Inflammatory macrophage treated with lipopolysaccharide for 4 hours (primary cell): ENCODE results near the gene C16orf92.
A peak's percentile ranks its signal among the peaks of the same experiment; 100 is the strongest.

Experiments used
- DNase-seq: peaks from one replicate; pipeline ENCODE4 v3.0.0-alpha.2; 2020

Gene C16orf92, protein sequence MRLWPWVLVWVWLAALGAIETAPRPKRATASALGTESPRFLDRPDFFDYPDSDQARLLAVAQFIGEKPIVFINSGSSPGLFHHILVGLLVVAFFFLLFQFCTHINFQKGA

DNA sequence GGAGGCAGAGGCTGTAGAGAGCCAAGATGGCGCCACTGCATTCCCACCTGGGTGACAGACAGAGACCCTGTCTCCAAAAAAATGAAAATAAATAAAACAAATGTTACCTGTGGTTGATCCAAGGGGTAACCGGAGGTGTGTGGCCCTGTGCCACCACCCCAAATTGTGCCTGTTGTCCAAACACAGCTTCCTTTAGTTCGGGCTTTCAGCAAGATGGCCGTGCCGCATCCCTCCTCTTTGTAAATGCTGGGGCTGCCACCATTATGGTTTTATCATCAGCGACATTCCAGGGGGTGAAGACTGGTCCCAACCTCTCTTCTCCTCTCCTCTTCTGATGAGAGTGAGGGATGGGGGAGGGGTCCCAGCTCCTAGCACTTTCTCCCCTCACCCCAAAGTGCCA lies at the start of gene C16orf92:
TSS of gene C16orf92 (plus strand) at position 312 of the 400 bp plus-strand sequence. CDS start 143 bp downstream, outside the sequence.
- no peak for DNase-seq

DNA sequence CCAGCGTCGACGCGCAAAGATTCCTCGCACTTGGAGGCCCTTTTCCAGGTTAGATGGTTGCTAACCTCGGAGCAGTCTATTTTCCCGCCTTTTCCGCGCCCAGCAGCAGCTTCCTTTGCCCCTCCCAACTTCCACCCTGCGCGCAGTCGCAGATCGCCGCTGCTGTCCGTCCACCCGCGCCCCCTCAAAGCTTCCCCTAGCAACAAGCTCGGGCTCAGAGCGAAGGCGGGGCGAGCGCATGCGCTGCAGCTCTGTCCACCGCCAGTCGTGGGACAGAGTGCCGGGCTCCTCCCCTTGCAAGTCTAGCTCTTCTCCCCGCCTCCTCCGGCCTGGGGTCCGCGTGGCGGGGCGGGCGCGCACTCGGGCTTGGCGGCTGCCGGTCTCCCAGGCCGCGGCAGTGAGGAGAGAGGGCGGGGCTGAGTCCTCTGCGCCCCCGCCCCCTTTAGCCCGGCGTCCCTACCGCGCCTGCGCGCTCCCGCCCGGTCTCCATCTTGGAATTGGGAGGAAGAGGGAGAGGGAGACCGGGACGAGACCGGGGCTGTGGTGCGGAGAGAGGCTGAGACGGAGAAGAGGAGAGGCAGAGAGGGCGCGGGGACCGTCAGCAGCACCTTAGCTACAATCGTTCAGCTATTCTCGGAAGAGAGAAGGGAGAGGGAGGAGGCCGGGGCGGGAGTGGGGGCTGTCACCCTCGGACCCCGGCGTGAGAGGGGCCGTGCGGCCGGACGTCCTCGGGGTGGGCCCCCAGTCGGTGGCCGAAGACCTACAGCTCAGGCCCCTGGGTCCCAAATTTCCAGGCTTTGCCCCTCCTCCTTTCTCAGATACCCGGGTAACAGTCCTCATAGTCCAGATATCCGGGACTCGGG lies 49.4 kb upstream of the C16orf92 start, which contains the start of gene TAOK2:
TSS of gene TAOK2 (plus strand) at position 485 of the 863 bp plus-strand sequence. CDS start 3,905 bp downstream, outside the sequence.
- peak; percentile 99 for DNase-seq

DNA sequence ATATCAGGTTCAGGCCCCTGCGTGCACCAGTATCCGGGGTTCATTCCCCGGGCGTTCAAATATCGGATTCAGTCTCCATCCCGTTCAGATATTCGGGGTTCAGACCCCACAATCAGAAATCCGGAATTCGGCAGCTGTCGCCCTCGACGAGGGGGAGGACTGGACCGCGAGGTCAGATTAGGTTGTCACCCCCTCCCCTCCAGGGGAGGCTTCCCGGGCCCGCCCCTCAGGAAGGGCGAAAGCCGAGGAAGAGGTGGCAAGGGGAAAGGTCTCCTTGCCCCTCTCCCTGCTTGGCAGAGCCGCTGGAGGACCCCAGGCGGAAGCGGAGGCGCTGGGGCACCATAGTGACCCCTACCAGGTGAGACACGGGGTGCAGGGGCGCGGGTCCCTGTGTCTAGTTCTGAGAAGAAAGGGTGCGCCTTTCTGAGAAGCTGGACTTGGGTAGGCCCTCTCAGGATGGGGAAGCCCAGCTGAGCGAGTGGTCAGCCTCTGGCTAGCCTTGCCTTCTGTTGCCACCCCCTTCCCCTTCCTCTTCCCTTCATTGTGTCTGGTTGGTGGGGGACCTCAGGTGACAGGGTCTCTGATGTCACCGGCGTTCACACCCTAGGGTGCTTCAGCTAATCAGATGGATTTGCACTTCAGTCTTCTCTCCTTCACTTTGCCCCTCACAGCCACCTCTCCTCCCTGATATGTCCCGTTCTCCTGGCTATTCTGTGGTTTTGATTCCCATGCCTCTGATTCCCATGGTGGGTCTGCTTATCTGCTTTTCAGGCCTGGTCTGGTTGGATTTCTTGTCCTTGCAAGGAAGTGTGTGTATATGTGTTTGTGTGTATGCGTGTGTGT lies 48.5 kb upstream of the C16orf92 start:
- DNase-seq = peak; percentile 73

DNA sequence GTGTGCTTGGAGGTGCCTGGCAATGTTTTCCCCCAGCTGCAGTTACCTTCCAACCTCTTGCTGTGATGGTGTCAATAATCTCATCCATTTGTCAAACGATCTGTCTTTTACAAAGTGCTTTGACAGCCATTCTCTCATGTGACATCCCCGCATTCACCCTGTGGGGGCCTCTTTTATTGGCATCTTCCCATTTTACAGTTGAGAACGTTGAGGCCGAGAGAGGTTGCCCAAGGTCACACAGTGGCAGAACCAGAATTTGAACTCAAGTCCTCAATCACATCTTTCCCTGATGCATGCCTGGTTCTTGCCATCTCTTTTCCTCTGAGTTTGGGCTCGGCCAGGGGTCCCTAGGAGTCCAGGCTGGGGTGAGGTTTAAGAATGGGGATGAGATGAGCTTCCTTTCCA lies 47.9 kb upstream of the C16orf92 start:
- DNase-seq = no peak

DNA sequence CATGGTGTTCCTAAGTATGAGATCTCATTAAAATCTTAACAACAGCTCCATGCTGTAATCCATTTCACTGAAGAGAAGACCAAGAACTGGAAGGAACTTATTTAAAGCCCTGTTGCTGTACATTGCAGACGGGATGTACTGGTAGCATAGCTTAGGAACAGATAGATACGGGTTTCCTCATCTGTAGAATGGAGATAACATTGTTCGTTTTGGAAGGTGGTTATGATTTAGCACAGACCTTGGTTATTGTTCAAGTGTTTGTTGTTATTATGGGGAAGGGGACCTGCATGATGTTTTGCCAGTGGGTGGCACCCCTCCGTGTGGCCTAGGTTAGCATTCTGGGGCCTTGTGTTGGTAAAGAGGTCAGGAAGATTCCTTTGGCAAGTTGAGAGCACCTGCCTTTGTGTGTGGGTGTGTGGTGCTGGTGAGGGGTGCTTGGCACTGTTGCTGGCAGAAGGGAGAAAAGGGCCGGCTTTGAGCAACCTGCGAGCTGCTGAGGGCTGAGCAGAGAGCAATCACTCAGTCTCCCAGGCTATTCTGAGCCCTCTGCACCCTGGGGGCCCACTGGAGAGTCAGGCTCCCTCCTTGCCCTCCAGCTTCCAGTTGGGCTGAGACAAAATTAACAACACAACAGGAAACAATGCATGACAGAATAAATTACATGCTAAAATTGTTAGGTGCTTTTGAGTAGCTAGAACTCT lies 47.0 kb upstream of the C16orf92 start:
- DNase-seq = no peak

DNA sequence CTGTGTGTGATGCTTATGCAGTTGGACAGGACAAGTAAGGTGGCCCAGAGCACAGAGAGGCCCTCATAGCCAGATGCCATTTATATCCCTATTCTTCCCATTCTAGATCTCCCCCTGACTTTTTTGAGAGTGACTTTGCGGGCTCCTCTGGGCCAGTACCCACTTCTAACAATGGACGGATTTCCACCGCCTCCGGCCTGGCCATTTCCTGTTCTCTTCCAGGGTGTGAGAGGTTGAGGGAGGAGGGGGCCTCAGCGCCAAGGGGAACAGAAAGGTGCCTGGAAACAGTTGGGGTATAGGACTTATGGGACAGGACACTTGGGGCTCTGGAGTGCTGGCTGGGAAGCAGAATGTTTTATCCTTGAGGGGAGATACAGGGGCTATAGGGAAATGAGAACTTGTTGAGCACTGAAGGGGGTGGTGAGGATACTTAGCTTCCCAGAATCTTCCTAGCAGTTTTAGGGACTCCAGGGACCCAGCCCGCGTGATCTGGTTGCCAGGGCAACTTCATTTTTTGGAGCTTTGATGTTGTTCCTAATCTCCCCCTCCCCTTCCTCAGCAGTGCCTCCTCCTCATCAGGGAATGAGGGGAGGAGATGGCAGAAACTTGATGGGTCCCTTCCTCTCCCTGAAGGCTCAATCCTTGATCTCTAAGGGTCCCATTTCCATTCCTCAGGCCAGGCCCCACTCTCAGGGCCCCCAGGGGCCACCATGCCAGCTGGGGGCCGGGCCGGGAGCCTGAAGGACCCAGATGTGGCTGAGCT lies 45.8 kb upstream of the C16orf92 start:
- no peak for DNase-seq

DNA sequence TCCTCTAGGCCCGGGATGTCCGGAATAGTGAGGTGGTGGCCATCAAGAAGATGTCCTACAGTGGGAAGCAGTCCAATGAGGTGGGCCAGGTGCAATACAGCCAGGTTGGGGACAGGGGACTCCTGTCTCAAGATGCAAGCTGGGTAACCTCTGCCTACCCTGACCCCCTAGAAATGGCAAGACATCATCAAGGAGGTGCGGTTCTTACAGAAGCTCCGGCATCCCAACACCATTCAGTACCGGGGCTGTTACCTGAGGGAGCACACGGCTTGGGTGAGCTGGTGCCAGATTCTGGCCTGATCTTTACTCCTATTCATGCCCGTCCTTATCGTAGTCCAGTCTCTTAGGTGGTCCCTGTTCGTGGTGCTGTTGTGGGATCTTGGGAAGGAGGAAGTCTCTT lies 44.9 kb upstream of the C16orf92 start:
- no peak for DNase-seq

DNA sequence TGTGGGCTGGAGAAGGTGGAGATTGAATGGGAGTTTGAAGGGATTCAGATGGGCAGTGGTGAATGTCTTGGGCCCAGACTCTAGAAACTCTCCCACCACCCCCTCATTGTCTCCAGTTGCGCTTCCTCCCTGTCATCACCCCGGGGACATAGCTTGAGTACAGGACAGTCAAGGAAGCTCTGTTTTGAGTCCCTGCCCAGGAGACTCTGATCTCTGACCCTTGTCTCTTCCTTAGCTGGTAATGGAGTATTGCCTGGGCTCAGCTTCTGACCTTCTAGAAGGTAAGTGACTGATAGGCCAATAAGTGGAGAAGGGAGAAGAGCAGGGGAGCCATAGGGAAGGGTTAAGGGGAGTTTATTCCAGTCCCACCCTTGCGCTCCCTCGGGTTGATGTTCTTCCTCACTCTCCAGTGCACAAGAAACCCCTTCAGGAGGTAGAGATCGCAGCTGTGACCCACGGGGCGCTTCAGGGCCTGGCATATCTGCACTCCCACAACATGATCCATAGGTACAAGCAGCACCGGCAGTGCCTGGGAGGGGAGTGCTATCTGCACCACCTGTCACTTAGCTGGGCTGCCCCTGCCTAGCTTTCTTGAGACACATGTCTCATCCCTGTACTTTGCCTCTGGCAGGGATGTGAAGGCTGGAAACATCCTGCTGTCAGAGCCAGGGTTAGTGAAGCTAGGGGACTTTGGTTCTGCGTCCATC lies 44.3 kb upstream of the C16orf92 start:
- DNase-seq = no peak

DNA sequence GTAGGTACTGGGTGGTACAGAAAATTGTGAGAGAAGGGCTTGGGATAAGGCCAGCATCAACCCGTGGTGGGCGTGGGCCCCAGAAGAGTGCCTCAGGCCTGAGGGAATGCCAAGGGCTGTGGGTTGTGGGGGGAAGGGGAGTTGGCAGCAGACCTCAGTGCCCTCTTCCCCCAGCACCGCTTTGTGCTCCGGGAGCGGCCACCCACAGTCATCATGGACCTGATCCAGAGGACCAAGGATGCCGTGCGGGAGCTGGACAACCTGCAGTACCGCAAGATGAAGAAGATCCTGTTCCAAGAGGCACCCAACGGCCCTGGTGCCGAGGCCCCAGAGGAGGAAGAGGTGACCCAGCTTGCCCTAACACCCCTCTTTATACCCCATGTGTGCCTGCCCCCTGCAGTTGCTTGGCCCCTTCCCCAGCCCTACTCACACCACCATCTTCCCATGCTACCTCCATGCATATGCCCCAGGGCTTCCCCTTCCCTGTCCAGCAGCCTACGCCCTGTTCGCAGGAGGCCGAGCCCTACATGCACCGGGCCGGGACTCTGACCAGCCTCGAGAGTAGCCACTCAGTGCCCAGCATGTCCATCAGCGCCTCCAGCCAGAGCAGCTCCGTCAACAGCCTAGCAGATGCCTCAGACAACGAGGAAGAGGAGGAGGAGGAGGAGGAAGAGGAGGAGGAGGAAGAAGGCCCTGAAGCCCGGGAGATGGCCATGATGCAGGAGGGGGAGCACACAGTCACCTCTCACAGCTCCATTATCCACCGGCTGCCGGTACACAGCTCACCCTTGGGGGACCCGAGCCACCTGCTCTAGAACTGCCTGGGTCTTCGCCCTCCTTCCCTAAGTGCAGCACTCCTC lies 40.2 kb upstream of the C16orf92 start:
- DNase-seq = no peak

DNA sequence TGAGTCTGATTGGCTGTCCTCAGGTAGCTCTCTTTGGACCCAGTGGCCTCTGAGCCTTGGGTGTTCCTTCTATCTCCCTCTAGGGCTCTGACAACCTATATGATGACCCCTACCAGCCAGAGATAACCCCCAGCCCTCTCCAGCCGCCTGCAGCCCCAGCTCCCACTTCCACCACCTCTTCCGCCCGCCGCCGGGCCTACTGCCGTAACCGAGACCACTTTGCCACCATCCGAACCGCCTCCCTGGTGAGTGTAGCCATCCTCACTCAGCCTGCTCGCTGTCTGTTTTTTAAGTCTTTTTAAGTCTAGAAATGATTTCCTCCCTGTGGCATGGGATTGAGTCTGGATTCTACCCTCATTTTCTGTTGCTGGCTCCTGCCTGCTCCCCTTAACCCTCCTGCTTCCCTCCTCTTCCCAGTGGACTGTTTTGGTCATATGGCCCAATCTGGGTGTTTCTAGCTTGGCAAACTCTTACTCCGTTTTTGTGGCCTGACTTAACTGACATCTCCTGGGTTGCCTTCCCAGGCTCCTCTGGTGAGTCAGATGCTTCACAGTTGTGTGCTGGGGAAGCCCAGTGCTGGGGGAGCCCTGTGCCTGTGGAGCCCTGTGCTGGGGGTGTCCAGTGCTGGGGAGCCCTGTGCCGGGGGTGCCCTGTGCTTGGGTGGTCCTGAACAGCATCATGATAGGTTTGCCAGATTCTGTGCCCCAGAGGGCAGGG lies 39.4 kb upstream of the C16orf92 start:
- DNase-seq = no peak

DNA sequence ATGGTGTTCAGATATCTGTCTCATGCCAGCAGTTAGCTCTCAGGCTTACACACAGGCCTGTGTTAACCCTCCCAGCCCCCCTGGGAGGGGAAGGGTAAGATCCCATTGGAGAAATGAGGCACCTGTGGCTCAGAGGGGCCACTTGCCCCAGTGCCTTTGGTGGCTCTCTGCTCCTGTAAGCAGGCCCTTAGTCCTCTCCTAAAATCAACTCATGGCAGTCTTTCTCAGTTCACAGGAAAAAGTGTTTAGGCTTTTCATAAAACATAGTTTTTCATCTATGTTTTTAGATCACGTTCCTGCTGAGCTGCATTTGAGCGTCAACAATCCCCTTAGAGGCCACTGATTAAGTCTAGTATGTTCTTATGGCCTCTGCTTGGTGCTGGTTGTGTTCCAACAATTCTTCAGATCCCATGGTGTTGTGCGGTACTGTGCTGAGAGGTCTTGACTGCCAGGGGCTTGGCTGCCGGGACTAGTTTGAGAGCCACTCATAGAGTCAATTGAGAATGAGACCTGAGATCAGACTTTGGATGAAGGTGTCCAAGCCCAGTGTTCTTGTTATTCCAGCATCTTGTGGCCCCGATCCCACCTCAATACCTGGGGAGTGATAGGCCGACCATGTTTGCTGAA lies 38.7 kb upstream of the C16orf92 start:
- no peak for DNase-seq

DNA sequence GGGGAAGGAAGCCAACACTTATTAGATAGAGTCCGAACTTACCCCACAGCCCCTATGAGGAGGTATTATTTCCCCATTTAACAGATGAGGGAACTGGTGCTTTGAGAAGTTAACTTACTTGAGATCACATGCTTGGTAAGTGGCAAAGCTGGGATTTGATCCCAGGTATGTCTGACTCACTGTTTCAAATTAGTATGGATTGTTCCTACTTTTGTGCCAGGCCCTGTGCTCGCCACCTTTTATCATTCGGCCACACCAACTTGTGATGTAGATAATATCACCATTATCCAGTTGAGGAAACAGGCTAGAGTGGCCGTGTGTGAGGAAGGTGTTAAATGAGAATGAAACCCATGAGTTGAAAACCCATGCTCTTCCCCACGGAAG lies 38.2 kb upstream of the C16orf92 start:
- DNase-seq = no peak

DNA sequence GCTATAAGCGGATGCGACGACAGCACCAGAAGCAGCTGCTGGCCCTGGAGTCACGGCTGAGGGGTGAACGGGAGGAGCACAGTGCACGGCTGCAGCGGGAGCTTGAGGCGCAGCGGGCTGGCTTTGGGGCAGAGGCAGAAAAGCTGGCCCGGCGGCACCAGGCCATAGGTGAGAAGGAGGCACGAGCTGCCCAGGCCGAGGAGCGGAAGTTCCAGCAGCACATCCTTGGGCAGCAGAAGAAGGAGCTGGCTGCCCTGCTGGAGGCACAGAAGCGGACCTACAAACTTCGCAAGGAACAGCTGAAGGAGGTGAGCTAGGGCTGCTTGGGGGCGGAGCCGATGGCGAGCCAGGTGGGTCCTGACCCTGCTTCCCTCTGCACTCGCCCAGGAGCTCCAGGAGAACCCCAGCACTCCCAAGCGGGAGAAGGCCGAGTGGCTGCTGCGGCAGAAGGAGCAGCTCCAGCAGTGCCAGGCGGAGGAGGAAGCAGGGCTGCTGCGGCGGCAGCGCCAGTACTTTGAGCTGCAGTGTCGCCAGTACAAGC lies 37.7 kb upstream of the C16orf92 start:
- DNase-seq = no peak

DNA sequence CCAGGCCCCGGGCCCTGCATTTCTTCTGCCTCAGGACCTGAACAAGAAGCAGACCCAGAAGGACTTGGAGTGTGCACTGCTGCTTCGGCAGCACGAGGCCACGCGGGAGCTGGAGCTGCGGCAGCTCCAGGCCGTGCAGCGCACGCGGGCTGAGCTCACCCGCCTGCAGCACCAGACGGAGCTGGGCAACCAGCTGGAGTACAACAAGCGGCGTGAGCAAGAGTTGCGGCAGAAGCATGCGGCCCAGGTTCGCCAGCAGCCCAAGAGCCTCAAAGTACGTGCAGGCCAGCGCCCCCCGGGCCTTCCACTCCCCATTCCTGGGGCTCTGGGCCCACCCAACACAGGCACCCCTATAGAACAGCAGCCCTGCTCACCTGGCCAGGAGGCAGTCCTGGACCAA lies 36.8 kb upstream of the C16orf92 start:
- no peak for DNase-seq

DNA sequence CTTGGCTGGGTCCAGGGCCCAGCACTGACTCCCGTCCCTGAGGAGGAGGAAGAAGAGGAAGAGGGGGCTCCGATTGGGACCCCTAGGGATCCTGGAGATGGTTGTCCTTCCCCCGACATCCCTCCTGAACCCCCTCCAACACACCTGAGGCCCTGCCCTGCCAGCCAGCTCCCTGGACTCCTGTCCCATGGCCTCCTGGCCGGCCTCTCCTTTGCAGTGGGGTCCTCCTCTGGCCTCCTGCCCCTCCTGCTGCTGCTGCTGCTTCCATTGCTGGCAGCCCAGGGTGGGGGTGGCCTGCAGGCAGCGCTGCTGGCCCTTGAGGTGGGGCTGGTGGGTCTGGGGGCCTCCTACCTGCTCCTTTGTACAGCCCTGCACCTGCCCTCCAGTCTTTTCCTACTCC lies 36.1 kb upstream of the C16orf92 start:
- DNase-seq = no peak

DNA sequence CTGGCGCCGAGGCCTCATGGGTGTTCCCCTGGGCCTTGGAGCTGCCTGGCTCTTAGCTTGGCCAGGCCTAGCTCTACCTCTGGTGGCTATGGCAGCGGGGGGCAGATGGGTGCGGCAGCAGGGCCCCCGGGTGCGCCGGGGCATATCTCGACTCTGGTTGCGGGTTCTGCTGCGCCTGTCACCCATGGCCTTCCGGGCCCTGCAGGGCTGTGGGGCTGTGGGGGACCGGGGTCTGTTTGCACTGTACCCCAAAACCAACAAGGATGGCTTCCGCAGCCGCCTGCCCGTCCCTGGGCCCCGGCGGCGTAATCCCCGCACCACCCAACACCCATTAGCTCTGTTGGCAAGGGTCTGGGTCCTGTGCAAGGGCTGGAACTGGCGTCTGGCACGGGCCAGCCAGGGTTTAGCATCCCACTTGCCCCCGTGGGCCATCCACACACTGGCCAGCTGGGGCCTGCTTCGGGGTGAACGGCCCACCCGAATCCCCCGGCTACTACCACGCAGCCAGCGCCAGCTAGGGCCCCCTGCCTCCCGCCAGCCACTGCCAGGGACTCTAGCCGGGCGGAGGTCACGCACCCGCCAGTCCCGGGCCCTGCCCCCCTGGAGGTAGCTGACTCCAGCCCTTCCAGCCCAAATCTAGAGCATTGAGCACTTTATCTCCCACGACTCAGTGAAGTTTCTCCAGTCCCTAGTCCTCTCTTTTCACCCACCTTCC lies 35.5 kb upstream of the C16orf92 start:
- no peak for DNase-seq

DNA sequence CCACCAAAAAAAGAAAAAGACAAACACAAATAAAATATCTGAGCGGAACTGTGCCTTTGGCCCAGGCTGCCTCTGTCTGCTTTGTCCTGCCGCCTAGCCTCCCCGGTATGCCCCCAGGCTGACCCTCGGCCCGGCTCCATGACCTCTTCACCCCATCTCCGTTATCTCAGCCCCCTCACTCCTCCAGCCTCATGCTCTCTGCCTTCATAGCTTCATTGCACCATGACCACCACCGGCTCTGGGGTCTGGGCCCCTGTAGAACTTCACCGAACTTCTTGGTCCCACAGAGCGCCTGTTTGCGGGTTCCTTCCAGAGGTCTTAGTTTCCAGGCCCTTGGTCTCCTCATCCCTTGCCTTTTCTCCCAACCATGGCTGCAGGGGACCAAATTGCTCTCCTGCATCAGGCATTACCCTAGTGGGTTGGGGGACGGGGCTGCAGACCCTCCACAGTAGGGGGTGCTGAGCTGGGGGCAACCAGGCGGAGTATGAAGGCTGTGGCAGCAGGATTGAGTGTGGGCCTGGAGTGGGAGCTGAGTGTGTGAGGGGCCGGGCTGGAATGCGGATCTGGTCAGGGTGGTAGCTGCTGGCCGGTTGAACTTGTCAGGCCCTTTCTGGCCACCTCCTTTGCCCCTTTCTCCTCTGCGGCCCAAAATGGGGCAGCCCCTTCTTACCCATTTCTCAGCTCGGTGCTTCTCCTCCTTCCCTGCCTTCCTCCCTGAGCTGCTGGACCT lies 34.5 kb upstream of the C16orf92 start:
- DNase-seq = no peak
